NCI-H2029 (cell line): Measurements from ENCODE around the gene CHRDL1.
"Not testable (repeated sequence)": the region's sequence is repeated elsewhere in the genome, so short reads cannot be mapped to it uniquely, and the experiment has no call there.

ENCODE experiments used
- DNase-seq: peaks from one replicate; lab custom pipeline; 2025; lab: John Stamatoyannopoulos, UW

The CHRDL1 gene, protein sequence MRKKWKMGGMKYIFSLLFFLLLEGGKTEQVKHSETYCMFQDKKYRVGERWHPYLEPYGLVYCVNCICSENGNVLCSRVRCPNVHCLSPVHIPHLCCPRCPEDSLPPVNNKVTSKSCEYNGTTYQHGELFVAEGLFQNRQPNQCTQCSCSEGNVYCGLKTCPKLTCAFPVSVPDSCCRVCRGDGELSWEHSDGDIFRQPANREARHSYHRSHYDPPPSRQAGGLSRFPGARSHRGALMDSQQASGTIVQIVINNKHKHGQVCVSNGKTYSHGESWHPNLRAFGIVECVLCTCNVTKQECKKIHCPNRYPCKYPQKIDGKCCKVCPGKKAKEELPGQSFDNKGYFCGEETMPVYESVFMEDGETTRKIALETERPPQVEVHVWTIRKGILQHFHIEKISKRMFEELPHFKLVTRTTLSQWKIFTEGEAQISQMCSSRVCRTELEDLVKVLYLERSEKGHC

DNA sequence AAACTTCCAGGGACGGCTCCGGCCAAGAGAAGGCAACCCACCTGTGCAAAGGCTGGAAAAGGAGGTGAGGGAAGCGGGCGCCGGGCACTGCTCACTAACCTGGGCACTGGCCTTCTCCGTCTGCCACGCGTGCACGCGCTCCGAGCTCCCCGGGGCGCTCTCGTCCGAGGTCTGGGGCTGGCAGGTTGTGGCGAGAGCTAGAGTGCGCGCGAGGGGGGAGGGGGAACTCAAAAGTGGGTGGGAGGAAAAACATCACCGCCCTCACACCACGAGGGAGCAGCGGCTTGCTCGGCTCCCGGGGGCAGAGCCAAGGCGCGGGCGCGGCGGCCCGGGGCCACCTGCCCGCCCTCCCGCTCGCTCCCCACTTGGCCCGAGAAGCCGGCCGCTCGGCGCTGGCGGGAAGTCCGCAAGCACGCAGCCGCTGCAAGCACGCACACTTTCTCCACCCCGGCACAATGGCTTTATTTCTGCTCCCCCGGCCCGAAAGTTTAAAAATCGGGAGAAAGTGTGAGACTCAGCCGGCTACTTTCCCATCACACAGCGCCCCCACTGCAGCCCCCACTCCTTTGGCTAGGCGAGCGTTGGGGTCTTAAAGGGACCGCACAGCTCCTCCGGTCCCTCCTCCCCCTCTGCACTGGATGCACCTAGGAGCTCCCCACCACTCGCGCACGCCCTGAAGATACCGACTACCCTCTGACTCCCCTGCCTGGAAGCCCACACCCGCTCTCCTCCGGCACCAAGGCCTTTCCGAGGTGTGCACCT lies at the start of gene CHRDL1:
CHRDL1 (minus strand) TSS at position 173 of the 762 bp plus-strand sequence. CDS start 3,636 bp downstream, outside the sequence.
- DNase-seq: no peak

DNA sequence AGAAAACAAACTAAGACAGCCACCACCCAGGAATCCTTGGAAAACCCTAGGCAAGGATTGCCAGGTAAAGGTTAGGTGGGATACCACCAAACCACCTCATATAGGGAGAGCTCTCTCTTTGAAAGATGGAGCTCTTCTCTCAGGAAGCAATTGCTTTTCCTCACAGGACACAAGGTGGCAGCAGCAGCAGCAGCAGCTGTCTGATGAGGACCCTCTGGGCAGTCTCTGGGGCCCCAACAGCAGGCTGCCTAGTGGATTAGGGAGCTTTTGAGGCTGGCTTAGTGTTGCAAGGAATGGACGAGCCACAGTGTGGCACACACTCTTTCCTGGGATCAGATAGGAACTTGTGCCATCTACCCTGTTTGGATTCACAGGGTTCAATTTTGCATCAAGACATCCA lies 41.4 kb upstream of the CHRDL1 start:
- no peak for DNase-seq

DNA sequence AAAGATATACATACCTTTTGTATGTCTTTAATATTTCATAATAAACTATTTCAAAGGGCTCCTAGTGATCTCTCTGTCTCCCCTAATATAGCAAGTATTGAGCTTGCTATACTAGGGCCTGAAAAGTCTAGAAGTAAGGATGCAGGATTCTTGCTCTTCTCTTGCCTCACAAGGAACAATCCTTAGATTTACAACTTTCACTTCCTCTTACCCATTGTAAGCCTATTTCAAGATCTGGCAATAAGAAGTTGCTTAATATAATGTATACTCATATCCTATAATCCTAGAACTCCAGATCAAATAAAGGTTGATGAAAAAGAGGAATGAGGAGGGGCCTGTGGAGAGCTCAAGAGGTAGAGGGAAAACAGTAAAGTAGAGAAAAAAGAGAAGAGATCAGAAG lies 40.8 kb upstream of the CHRDL1 start:
- DNase-seq: no peak

DNA sequence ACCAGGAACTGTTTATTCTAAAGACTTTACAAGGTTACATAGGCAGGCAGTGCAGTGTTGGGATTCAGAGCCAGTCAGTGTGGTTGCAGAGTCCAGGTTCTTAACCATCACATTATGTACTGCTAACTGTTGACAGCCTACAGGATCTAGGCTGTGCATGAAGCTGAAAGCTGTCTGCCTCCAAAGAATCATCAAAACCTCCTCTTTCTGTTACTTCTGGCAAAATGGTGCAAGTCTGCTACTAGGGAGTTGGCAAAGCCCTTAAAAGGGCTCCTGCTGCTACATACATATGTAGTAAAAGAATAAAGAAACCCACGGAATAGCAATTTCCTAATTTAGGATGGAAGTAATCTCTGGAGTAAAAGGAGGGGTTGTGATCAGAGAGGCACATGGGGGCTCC lies 40.4 kb upstream of the CHRDL1 start:
- DNase-seq: no peak

DNA sequence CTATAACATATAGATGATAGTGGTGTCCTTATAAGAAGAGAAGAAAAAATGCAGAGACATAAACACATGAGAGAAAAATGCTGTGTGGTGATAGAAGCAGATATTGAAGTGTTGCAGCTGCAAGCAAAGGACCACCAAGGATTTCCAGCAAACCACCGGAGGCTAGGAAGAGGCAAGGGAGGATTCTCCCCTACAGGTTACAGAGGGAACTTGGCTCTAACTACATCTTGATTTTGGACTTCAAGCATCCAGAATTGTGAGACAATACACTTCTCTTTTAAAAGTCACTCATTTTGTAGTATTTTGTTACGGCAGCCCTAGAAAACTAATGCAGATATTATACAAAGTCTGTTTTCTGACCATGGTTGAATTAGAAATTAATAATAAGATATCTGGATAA lies 30.4 kb upstream of the CHRDL1 start:
- no peak for DNase-seq

DNA sequence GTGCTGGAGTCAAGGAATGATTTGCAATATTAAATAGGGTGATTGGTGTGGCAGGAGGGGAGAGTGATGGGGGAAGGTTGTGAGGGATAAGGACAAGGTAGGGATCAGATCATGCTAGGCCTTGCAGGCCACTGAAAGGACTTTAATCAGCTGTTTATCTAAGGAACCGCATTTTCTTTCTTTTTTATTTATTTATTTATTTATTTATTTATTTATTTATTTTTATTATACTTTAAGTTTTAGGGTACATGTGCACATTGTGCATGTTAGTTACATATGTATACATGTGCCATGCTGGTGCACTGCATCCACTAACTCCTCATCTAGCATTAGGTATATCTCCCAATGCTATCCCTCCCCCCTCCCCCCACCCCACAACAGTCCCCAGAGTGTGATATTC lies 20.9 kb upstream of the CHRDL1 start:
- not testable (repeated sequence) for DNase-seq

DNA sequence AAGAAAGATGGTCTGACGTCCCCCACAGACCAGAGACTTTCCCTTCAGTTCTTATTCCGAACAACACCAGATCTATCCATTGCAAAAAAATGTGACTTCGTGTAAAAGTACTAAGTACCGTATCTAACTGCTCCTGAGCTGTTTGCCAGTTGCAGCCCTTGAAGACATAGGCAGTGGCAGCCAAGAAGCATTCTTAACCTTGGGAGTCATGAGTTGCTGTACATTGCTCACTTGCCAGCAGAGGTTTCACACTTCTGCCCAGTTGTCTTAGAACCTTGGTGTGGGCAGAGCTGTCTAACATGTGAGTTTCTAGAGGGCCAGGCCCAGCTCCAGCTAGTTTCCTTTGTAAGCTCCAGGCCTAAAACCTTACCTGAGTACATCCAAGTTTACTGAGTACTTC lies 10.5 kb upstream of the CHRDL1 start:
- no peak for DNase-seq

DNA sequence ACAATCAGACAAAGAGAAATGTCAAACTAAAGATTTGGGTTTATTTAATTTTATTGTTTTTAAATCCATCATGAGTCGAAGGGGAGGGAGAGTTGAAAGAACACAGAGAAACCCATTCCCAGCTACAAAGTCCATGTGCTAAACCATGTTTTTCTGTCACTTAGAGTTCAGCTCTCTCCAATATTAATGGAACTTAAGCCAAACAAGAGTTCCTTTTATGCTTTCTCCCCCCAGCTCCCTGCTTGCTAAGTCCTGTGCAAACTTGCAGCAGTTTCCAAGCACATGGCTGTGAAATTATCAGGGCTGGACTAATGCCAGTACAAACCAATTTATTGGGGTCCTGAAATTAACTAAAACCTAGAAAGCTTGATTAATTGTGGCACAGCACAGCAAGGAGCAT lies 9.7 kb upstream of the CHRDL1 start:
- no peak for DNase-seq

DNA sequence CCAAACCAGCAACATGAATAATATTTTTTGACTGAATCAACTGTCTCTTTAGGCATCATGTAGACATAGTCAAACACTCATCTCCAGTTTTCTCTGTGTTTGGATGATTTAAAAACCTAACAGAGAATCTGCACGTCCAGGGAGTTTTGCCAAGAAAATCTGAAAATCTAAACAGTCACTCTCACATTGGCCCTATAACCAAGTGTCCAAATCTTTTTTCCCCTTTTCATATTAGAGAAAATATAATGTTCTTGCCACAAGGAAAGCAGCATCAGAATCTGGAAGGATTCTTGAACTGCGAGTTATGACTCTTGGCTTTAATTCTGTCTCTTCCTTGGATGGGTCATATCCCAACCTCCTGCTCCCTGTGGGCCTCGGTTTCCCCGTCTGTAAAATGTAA lies 8.8 kb upstream of the CHRDL1 start:
- DNase-seq: no peak

DNA sequence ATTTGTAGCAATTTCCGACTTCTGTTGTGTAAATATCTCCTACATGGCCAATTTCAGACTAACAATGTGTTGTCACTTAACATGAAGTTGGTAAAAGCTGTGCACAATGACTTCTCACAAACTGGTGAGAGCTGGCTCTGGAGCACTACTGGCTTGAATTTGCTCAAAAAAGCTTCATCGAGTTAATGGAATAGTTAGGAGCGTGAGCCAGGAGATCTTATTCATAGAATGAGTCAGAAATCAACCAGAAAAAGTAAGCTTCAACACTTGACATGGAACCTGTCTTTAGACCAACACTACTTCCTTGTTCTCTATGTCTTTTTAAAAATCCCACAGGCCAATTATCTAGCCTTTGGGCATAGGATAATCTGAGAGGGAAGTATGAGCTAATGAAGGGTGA lies 7.9 kb upstream of the CHRDL1 start:
- no peak for DNase-seq

DNA sequence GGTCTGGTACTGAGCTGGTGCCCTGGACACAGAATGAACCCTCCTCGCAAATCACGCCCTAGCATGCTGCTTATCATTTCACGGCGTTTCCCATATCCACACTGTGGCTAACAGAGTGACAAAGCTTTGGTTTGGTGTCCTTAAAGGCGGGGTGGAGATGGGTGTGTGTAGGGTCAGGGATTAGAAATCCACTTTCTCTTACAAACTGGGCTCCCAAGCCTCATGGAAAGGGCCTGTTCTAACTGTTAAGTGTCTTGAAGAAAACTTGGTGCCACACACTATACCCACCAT lies 735 bp upstream of the CHRDL1 start:
- no peak for DNase-seq

DNA sequence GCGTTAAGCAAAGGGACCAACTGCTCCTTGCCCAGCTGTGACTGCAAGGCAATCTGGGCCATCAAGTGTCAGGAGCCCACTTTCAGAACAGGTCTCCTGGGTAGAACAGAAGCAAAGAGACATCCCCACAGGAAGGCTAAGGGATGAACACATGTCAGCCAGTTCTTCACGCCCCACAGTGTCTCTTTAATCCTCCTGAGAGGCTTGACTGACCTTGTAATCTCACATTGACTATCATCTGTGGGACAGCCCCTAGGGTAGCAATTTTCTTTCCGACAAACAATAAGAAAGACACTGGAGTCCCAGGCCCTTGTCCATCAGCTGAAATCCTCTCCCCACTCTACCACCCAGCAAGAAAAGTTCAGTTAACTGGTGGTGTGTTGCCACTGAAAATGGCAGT lies 1.0 kb downstream of the CHRDL1 start:
- DNase-seq: no peak

DNA sequence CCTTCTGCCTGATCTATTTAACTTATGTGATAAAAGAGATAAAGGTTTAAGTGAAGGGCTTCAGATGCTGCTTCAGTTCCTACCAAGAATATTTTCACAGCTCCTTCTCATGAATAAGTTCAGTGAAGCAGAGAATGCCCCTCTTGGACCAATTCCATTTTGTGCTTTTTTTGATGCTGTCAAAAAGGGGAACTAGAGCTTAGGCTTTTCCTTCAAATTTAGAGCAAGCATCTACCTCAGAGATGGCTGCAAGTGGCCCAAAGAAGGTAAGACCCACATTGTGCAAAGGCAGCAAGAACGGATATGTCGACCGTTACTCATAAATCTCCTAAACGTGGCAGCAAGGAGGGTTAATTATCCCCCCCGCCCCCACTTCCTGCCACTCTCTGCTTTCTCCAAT lies 4.5 kb downstream of the CHRDL1 start:
- no peak for DNase-seq

DNA sequence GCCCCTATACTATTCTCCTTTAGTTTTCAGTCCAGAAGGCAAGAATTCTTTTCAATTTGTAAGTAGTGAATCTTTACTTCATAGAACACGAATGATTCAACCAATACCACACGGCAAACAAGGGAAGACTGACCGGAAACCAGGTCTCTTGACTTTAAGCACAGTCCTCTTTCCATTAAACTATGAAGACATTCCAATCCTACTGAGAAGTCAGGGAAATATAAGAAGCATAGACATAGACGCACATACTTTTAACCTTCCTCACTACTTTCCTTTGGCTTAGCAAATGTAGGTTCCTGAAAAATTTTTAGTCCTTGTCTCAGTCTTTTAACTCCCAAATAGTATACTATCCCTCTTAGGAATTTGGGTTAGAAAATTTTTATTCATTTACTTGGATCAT lies 9.1 kb downstream of the CHRDL1 start:
- no peak for DNase-seq

DNA sequence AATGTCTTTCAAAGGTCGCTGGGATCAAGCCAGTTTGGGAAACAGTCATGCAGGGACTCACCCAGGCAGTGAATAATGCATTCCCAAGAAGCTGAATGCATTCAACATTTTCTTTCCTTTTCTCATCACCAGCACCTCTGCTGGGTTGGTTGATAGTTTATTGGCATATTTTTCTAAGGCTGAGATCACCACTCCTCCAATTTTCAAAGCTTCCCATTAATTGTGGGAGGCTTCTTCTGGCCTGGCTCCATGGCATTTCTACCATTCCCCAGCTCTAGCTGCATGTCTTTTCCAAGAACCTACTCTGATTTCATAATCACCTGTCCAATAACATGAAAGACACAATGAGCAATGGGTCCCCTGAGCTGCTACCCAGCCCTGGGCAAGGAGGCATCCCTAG lies 35.8 kb downstream of the CHRDL1 start:
- no peak for DNase-seq

DNA sequence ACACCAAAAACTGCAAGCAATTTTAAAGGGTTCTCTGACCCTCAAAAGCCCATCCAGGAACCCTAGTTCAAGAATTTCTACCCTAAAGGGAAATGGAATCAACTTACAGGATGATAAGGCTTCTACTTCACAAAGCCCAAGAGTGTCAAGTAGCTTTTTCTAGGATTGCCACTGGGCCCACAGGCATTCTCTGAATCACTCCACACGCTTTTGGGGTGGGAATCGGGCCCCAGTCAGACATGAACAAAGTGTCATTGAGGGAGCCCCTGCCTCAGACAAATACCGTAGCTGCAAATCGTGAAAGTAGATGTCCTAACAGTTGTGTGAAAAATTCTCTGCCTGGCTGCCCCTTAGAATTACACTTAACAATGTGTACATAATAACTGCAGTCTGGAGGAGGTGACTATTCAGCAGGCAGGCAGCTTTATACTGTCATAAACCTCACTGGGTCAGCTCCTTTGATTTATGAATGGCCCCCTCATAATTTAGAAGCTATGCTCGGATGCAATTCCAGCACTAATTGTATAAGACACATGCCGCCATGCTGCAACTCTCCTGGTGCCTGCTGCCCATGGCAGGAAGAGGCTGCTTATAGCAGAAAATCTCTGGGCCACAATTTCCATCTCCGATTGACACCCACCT lies 36.7 kb downstream of the CHRDL1 start:
- DNase-seq: no peak

DNA sequence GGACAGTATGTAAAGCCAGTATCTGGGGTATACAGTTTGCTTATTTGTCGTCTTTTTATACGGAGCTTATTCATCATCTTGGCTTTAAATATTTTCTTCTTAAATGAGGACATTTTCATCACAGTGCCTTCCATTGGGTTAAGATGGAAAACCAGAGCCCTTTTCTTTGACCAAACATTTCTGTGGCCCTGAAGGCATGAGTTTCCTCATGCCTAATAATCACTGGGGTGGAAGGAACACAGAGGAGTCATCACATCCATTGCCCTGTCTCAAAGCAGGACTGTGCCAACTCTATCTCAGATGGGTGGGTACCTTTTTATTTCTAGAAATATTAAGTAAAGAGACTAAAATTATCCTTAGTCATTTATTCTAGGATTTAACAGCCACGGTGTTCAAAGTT lies 40.0 kb downstream of the CHRDL1 start:
- DNase-seq: no peak

DNA sequence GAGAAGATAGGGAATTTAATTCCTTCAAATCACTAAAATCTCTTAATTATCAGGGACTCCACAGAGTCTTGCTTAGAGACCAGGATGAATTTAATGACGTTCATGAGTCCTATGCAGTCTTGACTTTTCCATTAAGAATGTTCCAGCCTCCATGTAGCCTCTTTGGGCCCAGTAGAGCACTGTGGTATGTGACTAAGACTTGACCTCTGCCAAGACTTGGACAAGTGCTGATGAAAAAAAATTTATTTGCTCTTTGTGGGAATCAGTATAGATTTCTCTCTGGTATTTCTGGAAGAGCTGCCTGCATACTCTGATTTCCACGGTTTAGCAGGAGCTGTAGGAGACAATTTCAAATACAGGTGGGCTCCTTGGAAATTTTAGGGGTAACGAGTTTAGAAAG lies 40.6 kb downstream of the CHRDL1 start:
- no peak for DNase-seq

DNA sequence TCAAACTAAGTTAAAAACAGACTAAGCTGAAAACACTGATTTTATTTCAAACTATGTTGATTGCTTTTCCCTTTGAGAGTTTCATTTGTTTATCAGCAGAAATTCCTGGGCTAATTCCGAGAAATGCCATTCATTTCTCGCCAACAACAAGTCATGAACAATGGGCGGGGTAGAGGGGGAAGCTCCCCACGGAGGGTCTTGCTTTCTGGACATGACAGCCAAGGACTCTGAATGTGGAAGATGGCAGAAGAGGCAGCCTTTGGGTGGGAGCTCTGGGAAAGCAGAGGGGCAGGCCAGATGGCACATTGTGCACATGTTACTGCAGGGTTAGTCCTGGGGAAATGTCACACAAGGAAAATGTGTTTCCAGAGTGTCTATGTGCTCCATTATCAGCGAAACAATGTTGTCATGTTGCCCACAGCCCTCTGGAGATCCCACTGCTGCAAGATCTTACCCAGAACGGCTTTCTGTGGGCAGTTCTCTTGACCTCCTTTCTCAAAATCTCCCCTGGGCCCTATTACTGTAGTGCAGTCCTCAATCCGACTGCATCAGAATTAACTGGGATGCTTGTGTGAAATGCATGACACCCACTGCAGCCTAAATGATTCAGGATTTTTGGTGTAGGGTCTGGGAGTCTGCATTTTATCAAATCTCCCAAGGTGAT lies 45.0 kb downstream of the CHRDL1 start:
- no peak for DNase-seq

DNA sequence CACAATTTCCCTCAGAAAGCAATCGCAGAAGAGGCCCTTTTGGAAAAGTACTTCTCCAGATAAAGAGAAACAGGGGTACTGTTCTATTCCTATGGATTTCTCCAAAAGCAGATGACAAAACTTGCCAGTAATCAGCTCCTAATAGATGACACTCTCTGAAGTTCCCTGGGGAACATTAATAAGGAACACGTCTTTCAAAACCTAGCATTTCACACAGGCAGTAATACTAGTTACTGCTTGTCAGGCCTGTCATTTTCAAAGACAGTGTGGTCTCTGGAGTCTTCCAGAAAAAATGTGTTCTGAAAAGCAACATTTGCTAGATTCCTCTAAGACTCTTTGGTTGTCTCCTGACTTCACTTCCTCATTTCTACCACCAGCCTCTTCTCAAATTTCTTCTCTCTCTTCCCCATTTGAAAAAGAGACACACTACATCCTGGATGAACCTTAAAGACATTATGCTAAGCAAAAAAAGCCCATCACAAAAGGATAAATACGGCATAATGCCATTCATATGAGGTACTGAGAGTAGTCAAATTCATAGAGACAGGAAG lies 47.3 kb downstream of the CHRDL1 start:
- no peak for DNase-seq

DNA sequence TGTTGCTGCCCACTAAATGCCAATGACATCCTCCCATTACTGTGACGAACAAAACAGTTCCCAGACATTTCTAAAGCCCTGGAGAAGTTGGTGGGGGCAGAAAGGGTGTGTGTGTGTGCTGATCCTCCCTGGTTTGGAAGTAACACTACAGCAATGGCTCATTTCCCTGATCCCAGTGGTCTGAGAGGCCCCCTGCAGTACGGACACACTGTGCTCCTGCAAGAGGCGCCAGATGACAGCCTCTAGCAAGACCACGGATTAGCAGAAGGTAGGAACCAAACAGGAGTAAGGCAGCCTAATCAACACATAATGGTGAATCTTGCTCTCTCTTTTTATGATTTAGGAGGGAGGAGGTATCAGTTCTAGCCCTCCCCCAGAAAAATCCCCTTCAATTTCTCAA lies 49.6 kb downstream of the CHRDL1 start:
- no peak for DNase-seq

DNA sequence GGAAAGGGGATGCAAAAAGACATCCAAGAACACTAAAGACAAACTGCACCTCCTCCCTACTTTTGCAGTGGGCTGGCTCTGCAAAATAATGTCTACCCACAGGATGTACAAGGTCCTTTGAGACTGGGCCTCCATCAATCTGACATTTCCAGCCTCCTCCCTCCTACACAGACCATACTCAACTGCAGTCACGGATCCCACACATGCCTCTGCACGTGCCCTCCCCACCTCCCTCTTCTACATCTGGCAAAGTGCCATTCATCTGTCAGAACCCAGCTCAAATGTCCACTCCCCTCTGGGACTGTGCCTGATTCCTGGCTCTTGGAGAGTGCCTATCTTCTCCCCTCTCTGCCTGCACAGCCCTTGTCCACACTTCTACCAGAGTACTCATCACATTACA lies 50.3 kb downstream of the CHRDL1 start:
- DNase-seq: no peak
